NCI-H345 treated with DMSO at 0.1 percent for 48 hours (cell line): ENCODE data around the gene SYTL3.
A peak's percentile ranks its signal among the peaks of the same experiment; 100 is the strongest.

Source experiments
- DNase-seq: peaks from one replicate; lab custom pipeline; 2025; ENCODE audit not compliant: unreplicated experiment; lab: John Stamatoyannopoulos, UW

Gene SYTL3

GRCh38 chr6:158717341-158718330 is 67.8 kb downstream of the SYTL3 start:
- DNase-seq: no peak

DNA sequence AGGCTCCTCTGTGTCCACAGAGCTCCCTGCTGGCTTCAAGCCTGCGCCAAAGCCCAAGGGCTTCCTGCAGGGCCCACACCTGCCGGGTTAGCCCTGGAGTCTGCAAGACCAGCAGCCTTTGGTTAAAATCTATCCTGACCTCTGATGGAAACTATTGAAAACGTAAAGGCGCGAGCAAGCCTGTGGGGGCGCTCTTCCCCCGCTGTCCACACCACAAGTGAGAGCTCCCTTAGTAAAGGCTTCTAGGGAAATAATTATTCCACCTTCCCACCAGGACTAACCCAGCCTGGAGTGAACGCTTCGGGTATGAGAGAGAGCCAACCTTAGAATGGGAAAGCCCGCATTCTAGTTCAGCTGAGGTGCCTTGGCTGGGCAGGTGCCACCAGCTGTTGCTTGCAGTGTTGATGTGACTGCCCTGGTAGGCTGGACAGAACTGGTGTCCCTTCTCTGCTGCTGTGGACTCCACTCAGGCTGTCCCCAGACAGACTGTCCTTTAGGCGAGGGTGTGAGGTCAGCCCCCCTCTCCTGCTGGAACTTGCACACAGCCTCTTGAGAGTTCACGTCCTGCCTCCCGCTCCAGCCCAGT is 68.7 kb downstream of the SYTL3 start:
- no peak for DNase-seq

DNA sequence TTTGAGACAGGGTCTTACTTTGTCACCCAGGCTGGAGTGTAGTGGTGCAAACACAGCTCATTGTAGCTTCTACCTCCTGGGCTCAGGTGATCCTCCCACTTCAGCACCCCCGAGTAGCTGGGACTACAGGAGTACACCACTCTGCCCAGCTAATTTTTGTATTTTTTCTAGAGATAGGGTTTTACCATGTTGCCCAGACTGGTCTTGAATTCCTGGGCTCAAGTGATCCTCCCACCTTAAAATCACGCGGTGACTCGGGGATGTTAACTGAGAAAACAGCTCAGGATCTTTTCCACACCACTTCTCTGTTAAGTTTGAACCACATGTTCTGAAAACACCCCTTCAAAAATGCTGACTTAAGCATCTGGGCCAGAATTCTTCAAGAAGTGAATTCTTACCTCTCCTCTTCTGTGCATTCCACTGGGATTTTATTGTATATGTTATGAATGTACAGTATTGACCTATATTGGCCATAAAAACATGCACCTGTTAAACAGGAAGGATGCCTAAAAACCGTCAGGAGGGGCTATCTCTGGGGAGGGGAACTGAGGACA is 72.4 kb downstream of the SYTL3 start:
- DNase-seq: no peak

- no peak for DNase-seq
Measured at GRCh38 chr6:158725704-158726103, 75.8 kb downstream of the SYTL3 start.

DNA sequence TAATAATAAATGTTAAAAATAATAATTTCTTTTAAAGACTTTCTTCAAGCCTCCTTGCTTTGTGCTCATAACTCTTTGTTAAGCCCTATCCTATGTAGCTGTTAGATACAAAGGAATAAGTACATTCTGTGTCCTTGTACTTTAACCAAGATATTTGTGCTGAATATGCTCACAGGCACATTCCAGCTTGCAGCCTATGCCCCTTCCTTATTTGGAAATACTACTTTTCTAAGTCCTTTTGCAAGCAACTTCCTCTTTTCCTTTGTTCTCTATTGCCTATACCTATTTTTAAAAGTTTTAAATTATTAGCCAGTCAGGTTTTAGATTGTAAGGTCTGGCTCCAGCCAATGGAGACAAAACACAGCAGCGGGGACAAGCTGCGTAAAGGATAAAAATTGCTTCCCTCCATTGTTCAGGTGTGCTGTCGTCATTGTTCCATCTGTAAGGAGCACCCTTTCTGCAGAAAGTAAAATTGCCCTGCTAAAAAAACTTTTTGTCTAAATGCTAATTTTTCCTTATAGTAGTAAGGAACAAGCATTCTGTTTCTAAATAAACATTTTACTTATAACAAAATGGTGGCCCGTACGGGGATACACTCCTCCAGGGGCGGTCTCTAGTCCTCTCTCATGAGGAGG is 80.2 kb downstream of the SYTL3 start:
- no peak for DNase-seq

GRCh38 chr6:158730541-158730907 is 80.7 kb downstream of the SYTL3 start:
- DNase-seq: no peak

GRCh38 chr6:158735009-158735408 is 85.2 kb downstream of the SYTL3 start:
- no peak for DNase-seq

- DNase-seq: no peak
Measured at GRCh38 chr6:158737082-158737709, 87.3 kb downstream of the SYTL3 start.

- no peak for DNase-seq
Measured at GRCh38 chr6:158737710-158738615, 88.1 kb downstream of the SYTL3 start.

- no peak for DNase-seq
Measured at GRCh38 chr6:158739673-158740072, 89.8 kb downstream of the SYTL3 start.

- no peak for DNase-seq
Measured at GRCh38 chr6:158743033-158743651, 93.3 kb downstream of the SYTL3 start.

- no peak for DNase-seq
Measured at GRCh38 chr6:158744986-158745430, 95.2 kb downstream of the SYTL3 start.

GRCh38 chr6:158751224-158751623 is 101.4 kb downstream of the SYTL3 start:
- DNase-seq: no peak

DNA sequence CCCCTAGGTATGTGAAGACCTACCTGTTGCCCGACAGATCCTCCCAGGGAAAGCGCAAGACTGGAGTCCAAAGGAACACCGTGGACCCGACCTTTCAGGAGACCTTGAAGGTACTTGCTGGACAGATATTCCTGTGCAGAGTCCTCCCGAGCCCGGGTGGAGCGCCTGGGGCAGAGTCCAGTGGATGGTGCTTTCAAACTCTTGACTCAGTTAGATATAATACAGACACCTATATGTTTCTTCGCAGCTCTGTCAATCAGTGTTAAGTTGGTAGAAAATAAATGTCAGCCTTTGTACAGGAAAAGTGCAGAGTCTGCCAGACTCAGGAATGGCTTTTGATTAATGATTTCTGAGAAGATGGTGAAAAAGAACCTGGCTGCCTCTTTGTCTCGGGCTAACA is 102.1 kb downstream of the SYTL3 start:
- no peak for DNase-seq

DNA sequence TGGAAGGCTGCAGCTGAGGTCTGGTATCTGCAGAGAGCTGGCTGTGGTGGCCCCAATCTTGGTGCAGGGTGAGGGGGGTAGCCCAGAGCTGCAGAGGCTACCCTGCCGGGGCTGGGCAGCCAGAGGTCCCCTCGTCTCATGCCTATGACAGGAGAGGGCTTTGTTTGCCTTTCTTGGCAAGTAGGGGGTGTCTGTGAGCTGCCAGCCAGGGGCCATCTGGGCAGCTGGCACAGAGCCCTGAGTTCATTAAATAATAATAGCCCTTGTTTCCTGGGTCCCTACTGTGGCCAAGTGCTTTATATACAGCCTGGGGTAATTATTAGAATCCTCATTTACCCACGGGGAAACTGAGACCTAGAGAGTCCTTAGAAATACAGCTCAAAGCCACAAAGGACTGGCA is 102.8 kb downstream of the SYTL3 start:
- DNase-seq: peak; percentile 72

DNA sequence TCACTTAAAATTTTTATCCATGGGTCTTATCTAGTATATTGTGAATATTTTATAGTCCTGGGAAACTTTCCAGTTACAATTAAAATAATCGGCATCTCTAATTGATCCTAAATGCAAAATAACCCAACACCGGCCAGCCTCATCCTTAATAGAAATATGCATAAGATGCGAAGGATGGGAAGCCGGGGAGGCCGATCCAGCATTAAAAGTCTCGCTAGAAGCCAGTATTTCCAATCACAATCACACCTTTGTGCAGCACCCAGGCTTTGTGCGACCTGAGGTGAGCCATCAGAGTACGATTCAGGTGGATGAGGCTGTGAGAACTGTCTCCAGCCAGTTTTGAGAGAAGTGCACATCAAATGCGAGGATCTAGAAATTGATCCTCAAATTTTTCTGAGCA is 104.0 kb downstream of the SYTL3 start:
- no peak for DNase-seq

- DNase-seq: peak; percentile 95
Measured at GRCh38 chr6:158754738-158755137, 104.9 kb downstream of the SYTL3 start.

GRCh38 chr6:158755636-158756035 is 105.8 kb downstream of the SYTL3 start:
- DNase-seq: no peak

GRCh38 chr6:158756126-158756525 is 106.3 kb downstream of the SYTL3 start:
- DNase-seq: no peak
